NCI-H345 treated with DMSO at 0.1 percent for 48 hours (cell line): ENCODE measurements around the gene EMP3.
A peak's percentile ranks its signal among the peaks of the same experiment; 100 is the strongest.
"Not testable (repeated sequence)": the region's sequence is repeated elsewhere in the genome, so short reads cannot be mapped to it uniquely, and the experiment has no call there.

Source experiments
- DNase-seq: peaks from one replicate; lab custom pipeline; 2025; ENCODE audit not compliant: unreplicated experiment; lab: John Stamatoyannopoulos, UW

The EMP3 gene

GRCh38 chr19:48315712-48316111 lies 9.6 kb upstream of the EMP3 start:
- no peak for DNase-seq

DNA sequence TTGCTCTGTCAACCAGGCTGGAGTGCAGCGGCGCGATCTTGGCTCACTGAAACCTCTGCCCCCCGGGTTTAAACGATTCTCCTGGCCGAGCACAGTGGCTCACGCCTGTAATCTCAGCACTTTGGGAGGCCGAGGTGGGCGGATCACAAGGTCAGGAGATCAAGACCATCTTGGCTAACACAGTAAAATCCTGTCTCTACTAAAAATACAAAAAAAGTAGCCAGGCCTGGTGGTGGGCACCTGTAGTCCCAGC lies 7.7 kb upstream of the EMP3 start:
- DNase-seq = not testable (repeated sequence)

- no peak for DNase-seq
These were observed 6.9 kb upstream of the EMP3 start for GRCh38 chr19:48318286-48318987.

- peak; percentile 23 for DNase-seq
These were observed 5.5 kb upstream of the EMP3 start for GRCh38 chr19:48319647-48320541.

DNA sequence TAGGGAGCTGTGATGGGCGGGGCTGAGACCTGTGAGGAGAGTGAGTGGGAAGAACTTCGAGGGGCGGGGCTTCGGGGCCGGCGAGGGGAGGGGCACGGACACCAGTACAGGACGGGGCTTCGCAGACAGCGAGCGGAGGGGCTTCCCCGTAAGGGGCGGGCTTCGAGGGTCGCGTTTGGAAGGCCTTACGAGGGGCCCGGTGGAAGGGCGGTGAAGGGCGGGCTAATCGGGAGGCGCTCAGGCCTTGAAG lies 4.1 kb upstream of the EMP3 start:
- peak; percentile 72 for DNase-seq

GRCh38 chr19:48321622-48322591 lies 3.4 kb upstream of the EMP3 start:
- peak; percentile 73 for DNase-seq

DNA sequence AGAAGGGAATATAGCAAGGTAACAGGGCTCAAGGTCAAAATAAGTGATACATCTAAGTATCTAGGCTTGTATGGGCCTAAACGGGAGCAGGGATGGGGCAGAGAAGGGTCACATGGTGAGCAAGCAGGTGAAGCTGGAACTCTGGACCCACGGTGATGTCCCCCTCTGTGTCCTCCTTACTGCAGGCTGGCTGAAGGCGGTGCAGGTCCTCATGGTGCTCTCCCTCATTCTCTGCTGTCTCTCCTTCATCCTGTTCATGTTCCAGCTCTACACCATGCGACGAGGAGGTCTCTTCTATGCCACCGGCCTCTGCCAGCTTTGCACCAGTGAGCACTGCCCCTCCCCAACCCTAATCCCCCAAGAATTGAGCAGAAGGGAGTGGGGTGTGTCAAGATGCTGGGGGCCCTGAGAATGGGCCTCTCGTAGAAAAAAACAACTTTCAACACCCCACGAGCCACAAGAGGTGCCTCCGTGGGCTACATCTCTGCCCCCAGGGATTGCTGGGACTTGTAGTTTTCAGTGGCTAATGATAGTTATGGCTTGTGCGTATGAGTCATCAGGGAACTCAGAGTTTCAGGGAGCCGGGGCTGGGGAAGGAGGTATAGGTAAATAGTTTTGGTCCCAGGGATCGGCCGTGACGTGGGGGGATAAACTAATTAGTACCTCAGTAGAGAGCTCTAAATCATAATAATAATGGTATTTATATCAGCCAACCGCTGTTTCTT lies 4.0 kb downstream of the EMP3 start:
- no peak for DNase-seq

GRCh38 chr19:48330012-48330681 lies 4.8 kb downstream of the EMP3 start:
- peak; percentile 80 for DNase-seq

DNA sequence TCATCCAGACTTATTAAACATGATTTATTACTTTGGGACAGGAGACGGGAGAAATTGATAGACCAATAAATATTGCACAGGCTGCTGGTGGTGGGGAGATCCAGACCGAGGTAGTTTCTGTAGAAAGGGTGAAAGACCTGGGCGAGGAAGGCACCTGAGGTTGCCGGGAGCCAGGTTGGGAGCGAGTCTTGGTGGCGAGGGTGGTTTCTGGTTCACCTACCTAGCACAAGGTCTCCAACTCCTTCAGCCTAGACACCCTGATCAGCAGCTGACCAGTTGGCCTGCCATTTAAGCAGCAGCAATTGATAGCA lies 7.0 kb downstream of the EMP3 start:
- no peak for DNase-seq

- DNase-seq = peak; percentile 99
These were observed 7.5 kb downstream of the EMP3 start for GRCh38 chr19:48332662-48333466.

DNA sequence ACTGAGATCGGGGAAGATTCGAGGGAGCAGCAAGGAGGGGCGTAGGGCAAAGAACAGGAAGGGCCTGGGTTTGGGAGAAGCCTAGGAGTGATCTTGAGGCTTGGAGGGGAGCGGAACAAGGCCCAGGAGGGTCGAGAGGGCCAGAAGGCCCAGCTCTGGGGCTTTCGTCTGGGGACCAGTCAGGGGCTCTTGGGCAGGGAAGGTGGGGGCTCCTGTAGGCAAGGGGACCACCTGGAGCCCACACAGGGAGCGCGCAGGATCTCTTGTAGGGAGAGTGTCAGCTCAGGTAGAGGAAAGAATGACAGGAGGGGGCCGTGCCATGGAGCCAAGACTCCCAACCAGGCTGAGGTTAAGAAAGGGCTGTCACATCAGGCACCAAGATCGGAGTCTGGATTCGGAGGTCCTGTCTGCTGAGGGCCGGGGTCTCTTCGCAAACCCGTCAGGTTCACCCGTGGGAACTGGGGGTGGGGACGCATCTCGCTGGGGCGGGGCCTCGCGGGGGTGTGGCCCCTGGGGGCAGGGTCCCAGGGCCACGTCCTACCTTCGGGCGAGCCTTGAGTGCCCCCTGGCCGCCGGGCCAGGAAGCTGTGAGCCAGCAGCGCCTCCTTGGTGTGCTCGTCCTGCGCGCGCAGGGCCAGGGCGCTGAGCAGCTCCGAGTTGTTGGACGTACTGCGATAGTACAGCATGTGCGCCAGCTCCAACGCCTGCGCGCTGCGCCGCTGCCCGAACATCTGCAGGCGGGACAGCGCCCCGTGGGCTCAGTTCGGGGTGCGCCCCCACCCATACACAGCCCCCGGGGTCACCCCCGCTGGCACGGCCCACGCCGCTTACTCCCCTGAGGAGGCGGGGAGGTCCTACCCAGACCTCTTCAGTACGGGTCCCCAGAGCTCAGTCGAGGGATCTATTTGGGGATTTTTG lies 8.4 kb downstream of the EMP3 start:
- peak; percentile 69 for DNase-seq

DNA sequence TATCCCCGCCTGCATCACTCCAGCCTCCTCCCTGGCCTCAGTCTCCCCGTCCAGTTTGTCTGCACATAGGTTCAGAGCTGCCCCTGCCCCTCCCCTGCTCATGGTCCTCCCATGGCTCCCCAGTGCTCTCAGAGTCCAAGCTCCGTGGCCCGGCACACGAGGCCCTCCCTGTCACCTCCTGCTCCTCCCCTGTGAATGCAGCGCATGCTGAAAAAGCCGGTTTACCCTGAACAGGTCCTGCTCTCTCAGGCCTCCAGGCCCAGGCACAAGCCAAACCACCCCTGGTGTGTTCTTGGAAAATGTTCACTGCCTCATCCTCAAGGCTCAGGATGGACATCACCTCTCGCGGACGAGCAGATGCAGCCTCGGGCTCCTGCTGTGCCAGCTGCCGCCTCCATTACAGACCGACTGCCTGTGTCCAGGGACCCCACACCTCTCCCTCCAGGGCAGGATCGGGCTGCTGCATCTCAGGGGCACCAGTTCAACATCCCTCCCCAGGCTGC lies 13.0 kb downstream of the EMP3 start:
- no peak for DNase-seq

- no peak for DNase-seq
These were observed 13.6 kb downstream of the EMP3 start for GRCh38 chr19:48338802-48339503.

- no peak for DNase-seq
These were observed 15.6 kb downstream of the EMP3 start for GRCh38 chr19:48340995-48341394.

DNA sequence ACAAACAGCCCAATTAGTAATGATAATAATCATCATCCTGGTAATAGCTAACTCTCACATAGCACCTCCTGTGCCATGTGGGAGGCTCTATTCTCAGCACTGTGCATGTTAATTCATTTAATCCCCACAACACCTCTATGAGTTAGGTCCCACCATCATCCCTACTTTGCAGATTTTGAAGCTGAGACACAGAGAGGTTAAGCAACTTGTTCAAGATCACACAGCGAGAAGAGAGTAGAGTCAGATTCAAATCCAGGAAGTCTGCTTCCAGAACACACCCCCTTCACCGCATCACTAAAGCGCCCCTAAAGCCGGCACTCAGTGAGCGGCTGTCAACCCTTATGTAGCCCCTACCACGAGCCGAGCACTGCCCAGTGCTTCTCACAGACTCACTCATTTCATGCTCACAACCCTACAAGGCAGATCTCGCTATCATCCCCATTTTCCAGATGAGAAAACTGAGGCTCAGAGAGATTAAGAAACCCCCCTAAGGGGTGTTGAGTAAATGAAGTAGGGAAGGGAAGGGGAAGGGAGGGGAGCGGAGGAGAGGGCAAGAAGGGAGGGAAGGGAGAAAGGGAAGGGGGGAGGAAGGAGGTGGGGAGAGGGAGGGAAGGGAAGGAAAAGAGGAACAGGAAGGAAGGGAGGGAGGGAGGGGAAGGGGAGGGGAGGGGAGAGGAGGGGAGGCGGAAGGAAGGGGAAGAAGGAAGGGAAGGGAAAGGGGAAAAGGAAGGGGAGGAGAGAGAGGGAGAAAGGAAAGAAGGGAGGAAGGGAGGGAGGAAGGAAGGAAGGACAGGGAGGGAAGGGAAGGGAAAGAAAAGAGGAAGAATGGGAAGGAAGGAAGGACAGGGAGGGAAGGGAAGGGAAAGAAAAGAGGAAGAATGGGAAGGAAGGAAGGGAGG lies 16.4 kb downstream of the EMP3 start:
- DNase-seq = no peak

- DNase-seq = no peak
These were observed 17.0 kb downstream of the EMP3 start for GRCh38 chr19:48342414-48342738.

DNA sequence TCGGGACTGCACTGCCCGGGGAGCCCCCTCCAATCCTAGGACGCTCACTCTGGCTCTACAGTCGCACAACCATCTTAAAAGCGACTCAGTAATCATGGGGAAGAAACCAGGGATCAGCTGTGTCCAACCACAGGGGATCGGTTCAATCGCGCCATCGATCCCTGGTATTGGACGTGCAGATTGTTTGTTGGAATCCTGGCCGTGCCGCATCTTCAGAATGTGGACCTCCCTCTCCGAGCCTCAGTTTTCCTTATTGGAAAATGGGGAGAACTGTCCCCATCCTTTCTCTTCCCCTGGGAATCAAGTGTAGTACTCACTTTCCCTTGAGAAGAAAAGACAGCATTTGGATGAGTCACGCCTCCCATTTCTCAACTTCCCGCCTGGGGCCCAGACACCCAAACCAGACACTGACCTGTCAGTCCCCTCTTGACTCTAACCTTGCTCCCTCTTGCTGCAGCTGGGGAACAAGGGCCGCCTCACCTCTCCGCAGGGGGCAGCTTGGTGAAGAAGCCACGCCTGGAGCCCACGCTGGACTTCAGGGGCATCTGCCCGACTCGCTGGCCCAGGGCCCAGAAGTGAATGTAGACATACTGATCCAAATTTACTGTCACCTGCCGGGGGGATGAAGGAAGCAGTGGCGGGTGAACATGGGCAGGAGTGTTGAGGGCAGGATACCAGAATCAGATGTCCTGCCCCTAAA lies 17.6 kb downstream of the EMP3 start:
- no peak for DNase-seq
